Right renal pelvis (tissue), 4 donors: ENCODE data around the gene OCLN. TPM values are rescaled to one million over a fixed set of nuclear protein-coding genes. Genes with fewer than 3 reads are reported as not detected.

Source experiments
- polyA plus RNA-seq, 4 donors: library from polyadenylated mRNA; unstranded; fragments of 120-200 nt; gene quantifications; one replicate each; pipeline ENCODE4 v1.2.1, GENCODE V29; 2013; ENCODE audit not compliant: insufficient read length in 4 of 4

The OCLN gene
- polyA plus RNA-seq, 4 donors = 32.2 to 48.3 (median 42.9) TPM

Other genes starting within 250 kb of the OCLN start
- gene CCDC125, start 160.0 kb upstream of the OCLN start, polyA plus RNA-seq = 10 to 100 TPM; 10.2 to 14.1 (median 11.3) TPM
- 10 to 100 TPM; 68.2 to 91.5 (median 79.5) TPM for gene AK6, start 123.3 kb upstream of the OCLN start, polyA plus RNA-seq
- 10 to 100 TPM; 50.9 to 63.5 (median 59.7) TPM for gene TAF9, start 123.3 kb upstream of the OCLN start, polyA plus RNA-seq
- 10 to 100 TPM; 37.1 to 44.4 (median 42.7) TPM for gene RAD17, start 123.0 kb upstream of the OCLN start, polyA plus RNA-seq
- 10 to 100 TPM; 24.4 to 31.4 (median 28.4) TPM for gene MARVELD2, start 77.7 kb upstream of the OCLN start, polyA plus RNA-seq
- 10 to 100 TPM; 27.0 to 50.3 (median 38.9) TPM for gene GTF2H2C, start 67.4 kb downstream of the OCLN start, polyA plus RNA-seq